HCT116 (cell line): ENCODE results near the gene MYBPC3. TPM values are rescaled to one million over a fixed set of nuclear protein-coding genes. Genes with fewer than 3 reads are reported as not detected.

Experiments
- ATAC-seq: fragments of 200-7000 bp; cut with Tn5 transposase; 2 replicates; pipeline ENCODE4 v1.9.1; 2020; ENCODE audit warnings: mild to moderate bottlenecking, moderate library complexity
- BruUV-seq: library from RNA; stranded (reverse); fragments of 400-500 nt; replicated peaks from 2 replicates; lab custom pipeline; 2021; lab: Mats Ljungman, UMichigan
- CTCF ChIA-PET: fragments of 300-600 bp; sonication (Branson Sonifier 250); formaldehyde crosslinking; loops from one replicate; lab custom pipeline; 2021; ENCODE audit warnings: antibody characterized with exemption; lab: Charles Lee
- POLR2A ChIA-PET: fragments of 300-600, 350-600 bp; sonication (Branson Sonifier 250); formaldehyde crosslinking; loops from one replicate; lab custom pipeline; 2021; ENCODE audit warnings: antibody characterized with exemption; lab: Charles Lee
- RAD21 ChIA-PET, 2 experiments: fragments of 300-600 bp; sonication (Branson Sonifier 250); formaldehyde crosslinking; loops; one replicate each; lab custom pipeline; 2023; ENCODE audit warnings: low total read pairs in 2 of 2; ENCODE audit not compliant: uncharacterized antibody in 2 of 2, unreplicated experiment in 2 of 2, low non-redundant PET in 1 of 2; lab: Charles Lee
- DNase-seq: peaks from one replicate; pipeline ENCODE4 v3.0.0-alpha.2; 2010; ENCODE audit warnings: low read depth, low spot score
- H2AFZ ChIP-seq: fragments of 200-600 bp; shearing (Covaris generic), sonication (generic); 2 replicates; pipeline ENCODE4 v1.6.1; 2017; ENCODE audit warnings: low read depth, mixed run types, mixed read lengths, antibody characterized with exemption, low read length; ENCODE audit not compliant: poor library complexity, severe bottlenecking
- H3K27ac ChIP-seq: 2 replicates; pipeline ENCODE4 v1.5.1; 2012; ENCODE audit warnings: low read depth, low read length
- H3K27me3 ChIP-seq: fragments of 200-600 bp; sonication (generic); 2 replicates; pipeline ENCODE4 v1.6.1; 2016; ENCODE audit warnings: mixed run types, low read length, mixed read lengths; ENCODE audit not compliant: insufficient read depth
- H3K36me3 ChIP-seq, 2 experiments: fragments of 200-500 bp in 1 of 2; fragments of 200-600 bp in 1 of 2; sonication (Bioruptor generic) in 1 of 2; sonication (generic) in 1 of 2; 2 replicates each; pipeline versions ENCODE4 v1.5.1 to v1.6.1; 2014 to 2016; ENCODE audit warnings: low read length in 2 of 2, inconsistent platforms in 1 of 2, mixed read lengths in 1 of 2, mixed run types in 1 of 2; ENCODE audit not compliant: insufficient read depth in 2 of 2, control insufficient read depth in 1 of 2
- H3K4me1 ChIP-seq, 2 experiments: fragments of 200-600 bp in 1 of 2; sonication (generic) in 1 of 2; 2 replicates each; pipeline versions ENCODE4 v1.5.1 to v1.6.1; 2012 to 2017; ENCODE audit warnings: low read length in 2 of 2, inconsistent platforms in 1 of 2, mild to moderate bottlenecking in 1 of 2, mixed read lengths in 1 of 2, mixed run types in 1 of 2, moderate library complexity in 1 of 2; ENCODE audit not compliant: insufficient read depth in 2 of 2, control insufficient read depth in 1 of 2
- H3K4me2 ChIP-seq: fragments of 200-600 bp; sonication (generic); 2 replicates; pipeline ENCODE4 v1.6.1; 2017; ENCODE audit warnings: mixed run types, low read length, mixed read lengths
- H3K4me3 ChIP-seq, 2 experiments: fragments of 200-600 bp in 1 of 2; sonication (generic) in 1 of 2; replicated peaks in 1 of 2; 2 replicates each; pipeline ENCODE4 v1.5.1; 2011 to 2016; ENCODE audit warnings: low read length in 2 of 2, control low read depth in 1 of 2, low read depth in 1 of 2, mild to moderate bottlenecking in 1 of 2, mixed read lengths in 1 of 2, mixed run types in 1 of 2
- H3K79me2 ChIP-seq: fragments of 200-600 bp; sonication (generic); 2 replicates; pipeline ENCODE4 v1.6.1; 2017; ENCODE audit warnings: mild to moderate bottlenecking, mixed run types, low read length, moderate library complexity, mixed read lengths; ENCODE audit not compliant: insufficient read depth
- H3K9ac ChIP-seq: fragments of 200-600 bp; sonication (generic); 2 replicates; pipeline ENCODE4 v1.6.1; 2016; ENCODE audit warnings: low read length, mixed read lengths
- H3K9me2 ChIP-seq: fragments of 200-600 bp; sonication (generic), shearing (Covaris generic); 2 replicates; pipeline ENCODE4 v1.6.1; 2017; ENCODE audit warnings: mixed run types, mild to moderate bottlenecking, moderate library complexity; ENCODE audit not compliant: insufficient read depth
- H3K9me3 ChIP-seq, 2 experiments: fragments of 200-500 bp in 1 of 2; fragments of 200-600 bp in 1 of 2; sonication (Bioruptor generic) in 1 of 2; sonication (generic) in 1 of 2; 2 replicates each; pipeline ENCODE4 v1.6.1; 2014 to 2017; ENCODE audit warnings: low read length in 2 of 2, mixed read lengths in 2 of 2, inconsistent platforms in 1 of 2, low read depth in 1 of 2, mild to moderate bottlenecking in 1 of 2, mixed run types in 1 of 2, moderate library complexity in 1 of 2; ENCODE audit not compliant: control insufficient read depth in 1 of 2, insufficient read depth in 1 of 2
- H4K20me1 ChIP-seq: fragments of 200-600 bp; sonication (generic), shearing (Covaris generic); 2 replicates; pipeline ENCODE4 v1.6.1; 2017; ENCODE audit warnings: mixed run types, mild to moderate bottlenecking, moderate library complexity; ENCODE audit not compliant: insufficient read depth
- CTCF ChIP-seq, 3 experiments: fragments of 200-600 bp in 1 of 3; sonication (generic) in 1 of 3; IDR thresholded peaks in 2 of 3; conservative IDR thresholded peaks in 1 of 3; 2 replicates each; pipeline ENCODE4 v1.5.1; 2012 to 2017; ENCODE audit warnings: low read depth in 2 of 3, low read length in 2 of 3, antibody characterized with exemption in 1 of 3, borderline replicate concordance in 1 of 3, control low read depth in 1 of 3, mild to moderate bottlenecking in 1 of 3, mixed read lengths in 1 of 3, mixed run types in 1 of 3, moderate library complexity in 1 of 3; ENCODE audit not compliant: insufficient read depth in 1 of 3
- EGR1 ChIP-seq: IDR thresholded peaks from 2 replicates; pipeline ENCODE4 v1.6.1; 2012; ENCODE audit warnings: low read depth
- POLR2A ChIP-seq: IDR thresholded peaks from 2 replicates; pipeline ENCODE4 v1.7.0; 2011; ENCODE audit warnings: borderline replicate concordance; ENCODE audit not compliant: insufficient read depth, insufficient read length; ENCODE audit errors: extremely low read depth
- POLR2AphosphoS5 ChIP-seq: IDR thresholded peaks from 2 replicates; pipeline ENCODE4 v1.6.1; 2011; ENCODE audit warnings: mild to moderate bottlenecking, low read depth, low read length, moderate library complexity
- REST ChIP-seq: IDR thresholded peaks from 2 replicates; pipeline ENCODE4 v1.6.1; 2012; ENCODE audit warnings: low read depth
- SIN3A ChIP-seq: IDR thresholded peaks from 2 replicates; pipeline ENCODE4 v1.6.1; 2012; ENCODE audit warnings: low read depth
- SRF ChIP-seq: IDR thresholded peaks from 2 replicates; pipeline ENCODE4 v1.6.1; 2012; ENCODE audit warnings: low read depth
- TCF7L2 ChIP-seq: IDR thresholded peaks from 2 replicates; pipeline ENCODE4 v1.7.0; 2011; ENCODE audit warnings: borderline replicate concordance, inconsistent platforms; ENCODE audit not compliant: insufficient read depth, insufficient read length; ENCODE audit errors: extremely low read depth
- intact Hi-C: fragments of 100-400 bp; cut with micrococcal nuclease; formaldehyde crosslinking; loops from 2 replicates; pipeline ENCODE4 v1.10.0; 2022
- total RNA-seq: library from RNA; stranded (reverse); gene quantifications from one replicate; pipeline ENCODE4 v1.2.1, GENCODE V29; 2021; ENCODE audit not compliant: unreplicated experiment

Gene MYBPC3
- total RNA-seq, 1 experiment from 2014 or later: 0.25 TPM

GRCh38 chr11:47296045-47296444, 56.5 kb downstream of the MYBPC3 start:
- H3K36me3 ChIP-seq: peaks cover 35 to 49% of the 10 kb centered on the region in 2 experiments
- H3K27me3 ChIP-seq: no peaks in the 10 kb centered on the region
- no peak overlapping the region for H3K9ac ChIP-seq
- no peaks in the 10 kb centered on the region for H3K79me2 ChIP-seq
- BruUV-seq: no TSS peak
- H3K4me2 ChIP-seq: no peak overlapping the region
- ChIA-PET POLR2A (interaction anchor here (0.7 kb wide), 1 partner anchor 81 kb away, joined by 3 read pairs; the partner anchor contains the start of gene DDB2), RAD21 (no interaction called here), CTCF (no interaction called here)
- H3K9me2 ChIP-seq: no peaks in the 10 kb centered on the region
- intact Hi-C loops: no loop called here
- no peak overlapping the region for H3K4me3 ChIP-seq
- H4K20me1 ChIP-seq: no peaks in the 10 kb centered on the region
- TF ChIP-seq REST (no peak), SIN3A (no peak), SRF (no peak), POLR2A (no peak), EGR1 (no peak), POLR2AphosphoS5 (no peak), CTCF (IDR thresholded peaks at IDR 0.05 in 2 of 3, conservative IDR thresholded peaks at IDR 0.05 in 1 of 3; ENCODE audit: borderline replicate concordance in 1 of 3, insufficient read depth in 1 of 3, low read depth in 2 of 3, low read length in 2 of 3) (no peak), TCF7L2 (no peak)
- peaks cover 3% of the 10 kb centered on the region in 2 experiments; a peak in 1 of 4 replicates for H3K9me3 ChIP-seq
- no peaks in the 10 kb centered on the region for H3K4me1 ChIP-seq
- H2AFZ ChIP-seq: no peak overlapping the region
- ATAC-seq: no peak
- H3K27ac ChIP-seq: no peak overlapping the region
- DNase-seq: no peak
